Right lobe of liver (tissue), 6 donors: ENCODE results near the gene OR12D2. TPM values are rescaled to one million over a fixed set of nuclear protein-coding genes. Genes with fewer than 3 reads are reported as not detected.
A peak's percentile ranks its signal among the peaks of the same experiment; 100 is the strongest.

ENCODE experiments used
- ATAC-seq, 4 donors: fragments of 200-7000 bp; cut with Tn5 transposase; one replicate each; pipeline ENCODE4 v1.9.1; 2020; ENCODE audit warnings: mild to moderate bottlenecking in 4 of 4, moderate library complexity in 4 of 4
- DNase-seq, 3 donors: peaks; one replicate each; pipeline ENCODE4 v3.0.0-alpha.2; 2020
- H3K27ac ChIP-seq, 3 donors: fragments of 200-600 bp; one replicate each; pipeline ENCODE4 v1.8.0; 2022
- H3K27me3 ChIP-seq, 2 donors: fragments of 200-600 bp; one replicate each; pipeline ENCODE4 v1.8.0; 2022
- H3K36me3 ChIP-seq, 4 donors: fragments of 200-600 bp; sonication (generic) in 1 of 4; one replicate each; pipeline versions ENCODE4 v1.5.1 to v1.8.0; 2017 to 2022; ENCODE audit warnings: control low read depth in 1 of 4
- H3K4me1 ChIP-seq, 4 donors: fragments of 200-600 bp; sonication (generic) in 1 of 4; one replicate each; pipeline versions ENCODE4 v1.5.1 to v1.8.0; 2017 to 2022; ENCODE audit warnings: control low read depth in 1 of 4
- H3K4me3 ChIP-seq, 3 donors: fragments of 200-600 bp; one replicate each; pipeline ENCODE4 v1.8.0; 2022
- H3K9me3 ChIP-seq, 4 donors: fragments of 200-600 bp; sonication (generic) in 1 of 4; one replicate each; pipeline versions ENCODE4 v1.5.1 to v1.8.0; 2017 to 2022; ENCODE audit warnings: control low read depth in 1 of 4
- POLR2A ChIP-seq: fragments of 450-650 bp; IDR thresholded peaks from one replicate; pipeline ENCODE4 v1.6.1; 2017; ENCODE audit warnings: antibody characterized with exemption, mild to moderate bottlenecking
- WGBS: methylation state at CpG from one replicate; pipeline ENCODE4 v1.1.6; 2018; ENCODE audit warnings: low coverage, low lambda C conversion rate; ENCODE audit not compliant: insufficient coverage; ENCODE audit errors: missing lambda C conversion rate; 5-methylcytosine and 5-hydroxymethylcytosine counted together
- intact Hi-C, 2 donors: fragments of 100-400 bp; cut with DNase I; formaldehyde crosslinking; loops; one replicate each; pipeline versions ENCODE4 v1.11.2 to v1.14.1; 2022
- total RNA-seq, 6 experiments: library from RNA; depleted of rRNA in 2 of 6; stranded (reverse); fragments of >200 nt in 2 of 6; fragmentation: NEBNext Ultra II Directional in 3 of 6; extraction: Animal tissue kit (Norgen Biotek cat#: 25700) in 3 of 6; gene quantifications; one replicate each; pipeline versions ENCODE4 v1.1.0 to v1.2.4, GENCODE V29; 2016 to 2023
- TF ChIP-seq, protein P1 (sequence below), 4 donors: fragments of 200-600 bp in 3 of 4; fragments of 450-650 bp in 1 of 4; IDR thresholded peaks; one replicate each; pipeline versions ENCODE4 v1.5.1 to v1.8.0; 2016 to 2022; ENCODE audit warnings: antibody characterized with exemption in 4 of 4, mild to moderate bottlenecking in 2 of 4
- donor health status: DM: no; HTN: yes; CAD: no.
- donor health status: DM: no; HTN: no; CAD: no.
- donor health status: DM: no; HTN: no; CAD: no.
- donor health status: DM: no; HTN: yes; CAD: no.
- donor health status: DM: no; HTN: yes; CAD: no.

The OR12D2 gene
- total RNA-seq, 6 experiments from 2014 or later = not detected

DNA sequence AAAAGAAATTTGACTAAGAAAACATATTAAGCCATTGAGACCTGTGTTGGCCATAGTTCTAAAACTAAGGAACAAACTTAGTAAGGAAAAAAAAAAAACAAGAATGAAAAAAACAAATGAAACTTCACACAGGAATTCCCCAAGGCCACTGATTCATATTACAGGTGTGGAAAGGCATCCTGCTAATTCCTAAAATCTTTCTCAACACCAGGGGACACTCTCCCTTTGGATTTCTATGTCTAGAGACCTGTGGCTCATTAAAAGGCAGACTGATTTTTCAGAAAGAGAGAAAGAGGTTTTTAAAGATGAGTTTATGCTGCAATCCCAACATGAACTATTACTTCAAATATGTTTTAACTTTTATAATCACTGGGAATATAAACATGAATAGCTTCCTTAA, 19.2 kb downstream of the OR12D2 start, which contains the start of gene OR12D1:
OR12D1 (plus strand) TSS at position 341 of the 400 bp plus-strand sequence.
- intact Hi-C loops = no loop called here
- no peak within 1 kb of the TSS for H3K4me3 ChIP-seq
- no peak within 1 kb of the TSS for H3K27ac ChIP-seq
- no peaks in the 10 kb centered on the region for H3K9me3 ChIP-seq
- DNase-seq (no peak), ATAC-seq (peak; percentile 36 to 84 (median 54))
- no peaks in the 10 kb centered on the region for H3K27me3 ChIP-seq
- H3K36me3 ChIP-seq = no peaks in the 10 kb centered on the region
- no peaks in the 10 kb centered on the region for H3K4me1 ChIP-seq
- TF ChIP-seq POLR2A = no peak
- TF ChIP-seq, protein P1, sequence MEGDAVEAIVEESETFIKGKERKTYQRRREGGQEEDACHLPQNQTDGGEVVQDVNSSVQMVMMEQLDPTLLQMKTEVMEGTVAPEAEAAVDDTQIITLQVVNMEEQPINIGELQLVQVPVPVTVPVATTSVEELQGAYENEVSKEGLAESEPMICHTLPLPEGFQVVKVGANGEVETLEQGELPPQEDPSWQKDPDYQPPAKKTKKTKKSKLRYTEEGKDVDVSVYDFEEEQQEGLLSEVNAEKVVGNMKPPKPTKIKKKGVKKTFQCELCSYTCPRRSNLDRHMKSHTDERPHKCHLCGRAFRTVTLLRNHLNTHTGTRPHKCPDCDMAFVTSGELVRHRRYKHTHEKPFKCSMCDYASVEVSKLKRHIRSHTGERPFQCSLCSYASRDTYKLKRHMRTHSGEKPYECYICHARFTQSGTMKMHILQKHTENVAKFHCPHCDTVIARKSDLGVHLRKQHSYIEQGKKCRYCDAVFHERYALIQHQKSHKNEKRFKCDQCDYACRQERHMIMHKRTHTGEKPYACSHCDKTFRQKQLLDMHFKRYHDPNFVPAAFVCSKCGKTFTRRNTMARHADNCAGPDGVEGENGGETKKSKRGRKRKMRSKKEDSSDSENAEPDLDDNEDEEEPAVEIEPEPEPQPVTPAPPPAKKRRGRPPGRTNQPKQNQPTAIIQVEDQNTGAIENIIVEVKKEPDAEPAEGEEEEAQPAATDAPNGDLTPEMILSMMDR (IDR thresholded peaks at IDR 0.05) = peak; percentile 45 to 52 (median 48)

DNA sequence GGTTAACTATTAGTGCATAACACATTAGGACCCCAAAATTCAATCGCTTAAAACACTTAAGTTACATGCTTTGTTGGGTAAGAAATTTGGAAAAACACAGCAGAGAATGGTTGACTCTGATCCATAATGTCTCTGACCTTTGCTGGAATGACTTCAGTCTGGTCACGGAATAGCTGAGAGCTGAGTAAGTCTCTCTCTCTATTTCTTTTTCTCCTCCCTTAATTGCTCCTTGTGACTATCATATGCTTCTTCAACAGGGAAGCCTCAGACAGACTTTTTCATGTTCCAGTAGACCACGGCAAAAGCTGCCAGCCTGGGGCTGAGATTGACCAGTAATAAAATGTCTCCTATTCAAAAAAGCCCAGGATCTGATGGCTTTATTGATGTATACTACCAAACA, 24.1 kb downstream of the OR12D2 start:
- no peaks in the 10 kb centered on the region for H3K9me3 ChIP-seq
- no peak for TF ChIP-seq POLR2A
- TF ChIP-seq, protein P1 (IDR thresholded peaks at IDR 0.05) = no peak
- ATAC-seq = no peak
- no peak for DNase-seq
- no peaks in the 10 kb centered on the region for H3K4me1 ChIP-seq
- H3K4me3 ChIP-seq = no peak overlapping the region
- no peaks in the 10 kb centered on the region for H3K27me3 ChIP-seq
- H3K27ac ChIP-seq = no peak overlapping the region
- 52% methylated on average over 3 of the region's 3 CpGs for WGBS
- intact Hi-C loops = no loop called here
- H3K36me3 ChIP-seq = no peaks in the 10 kb centered on the region

DNA sequence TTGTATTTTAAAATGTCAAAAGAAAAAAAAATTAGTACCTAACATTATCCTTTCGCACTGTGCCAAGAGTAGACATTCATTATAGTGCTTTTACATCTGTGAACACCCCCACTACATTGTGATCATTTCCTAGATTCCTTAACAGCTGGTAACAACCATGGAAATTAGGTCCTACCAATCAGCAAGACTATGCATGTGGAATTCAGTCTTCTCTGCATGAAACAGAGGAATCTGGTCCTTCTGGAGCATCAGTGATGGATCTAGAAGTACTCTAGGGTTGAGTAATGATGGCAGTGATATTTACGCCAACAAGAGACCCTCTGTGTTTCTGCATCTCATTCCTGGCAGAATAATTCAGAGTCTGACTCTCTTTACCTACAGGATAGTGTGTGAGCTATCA, 28.7 kb downstream of the OR12D2 start:
- intact Hi-C loops = no loop called here
- H3K36me3 ChIP-seq = no peaks in the 10 kb centered on the region
- DNase-seq (no peak), ATAC-seq (no peak)
- no peaks in the 10 kb centered on the region for H3K4me1 ChIP-seq
- 85% methylated on average over 2 of the region's 2 CpGs for WGBS
- no peaks in the 10 kb centered on the region for H3K9me3 ChIP-seq
- H3K4me3 ChIP-seq = no peak overlapping the region
- no peak overlapping the region for H3K27ac ChIP-seq
- no peak for TF ChIP-seq POLR2A
- H3K27me3 ChIP-seq = no peaks in the 10 kb centered on the region

DNA sequence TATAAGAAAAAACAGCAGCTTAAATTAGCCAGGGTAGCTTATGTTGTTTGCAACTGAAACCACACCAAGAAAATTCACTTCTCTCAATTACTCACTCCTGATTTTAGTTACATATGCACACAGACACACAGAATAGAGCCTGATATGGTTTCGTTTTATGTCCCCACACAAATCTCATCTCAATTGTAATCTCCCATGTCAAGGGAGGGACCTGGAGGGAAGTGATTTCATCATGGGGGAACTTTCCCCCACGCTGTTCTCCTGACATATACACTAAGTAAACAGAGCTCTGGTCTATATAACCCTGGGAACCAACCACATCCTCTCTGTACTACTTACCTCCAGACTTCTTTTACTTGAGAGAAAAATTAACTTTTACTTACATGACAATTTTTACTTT, 29.1 kb downstream of the OR12D2 start:
- Histone ChIP-seq H3K4me3 (no peak overlapping the region), H3K27ac (no peak overlapping the region), H3K36me3 (no peaks in the 10 kb centered on the region), H3K27me3 (no peaks in the 10 kb centered on the region), H3K9me3 (no peaks in the 10 kb centered on the region), H3K4me1 (no peaks in the 10 kb centered on the region)
- TF ChIP-seq POLR2A = no peak
- TF ChIP-seq, protein P1 (IDR thresholded peaks at IDR 0.05) = no peak
- WGBS = 20% methylated on average over 2 of the region's 2 CpGs
- DNase-seq (no peak), ATAC-seq (no peak)
- intact Hi-C loops = no loop called here

DNA sequence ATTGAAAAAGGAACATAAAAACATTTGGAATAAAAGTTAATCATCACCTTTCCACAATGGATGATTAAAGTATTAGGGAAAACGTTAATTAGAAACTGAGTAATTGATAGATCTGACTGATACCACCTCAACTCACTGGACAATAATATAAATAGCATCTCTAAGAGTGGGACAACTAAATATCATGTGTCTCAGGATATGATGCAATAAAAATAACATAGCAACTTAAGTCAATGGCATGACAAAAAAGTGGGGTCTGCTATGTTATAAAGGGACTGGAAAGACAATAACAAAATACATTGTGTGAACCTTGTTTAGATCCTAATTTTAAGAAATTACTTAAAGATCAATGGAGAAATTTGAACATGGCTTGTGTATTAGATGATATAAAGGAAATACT, 29.6 kb downstream of the OR12D2 start:
- no peak for TF ChIP-seq POLR2A
- TF ChIP-seq, protein P1 (IDR thresholded peaks at IDR 0.05) = no peak
- ATAC-seq = no peak
- H3K36me3 ChIP-seq = no peaks in the 10 kb centered on the region
- H3K27ac ChIP-seq = no peak overlapping the region
- 35% methylated on average over 1 of the region's 1 CpG for WGBS
- no peaks in the 10 kb centered on the region for H3K4me1 ChIP-seq
- DNase-seq = no peak
- intact Hi-C loops = no loop called here
- no peaks in the 10 kb centered on the region for H3K27me3 ChIP-seq
- no peaks in the 10 kb centered on the region for H3K9me3 ChIP-seq
- H3K4me3 ChIP-seq = no peak overlapping the region
